Measurements from ENCODE around the gene NPVF. TPM values are rescaled to one million over a fixed set of nuclear protein-coding genes. Genes with fewer than 3 reads are reported as not detected.
A peak's percentile ranks its signal among the peaks of the same experiment; 100 is the strongest.

NPVF gene
- total RNA-seq, 1 donor from 2014 or later = not detected

GRCh38 chr7:25179325-25179724 lies 49.0 kb downstream of the NPVF start:
- no peaks in the 10 kb centered on the region for H3K36me3 ChIP-seq
- peak overlapping the region; percentile 72 for H3K4me3 ChIP-seq
- TF ChIP-seq CTCF (IDR thresholded peaks at IDR 0.05) = no peak
- H3K27me3 ChIP-seq (ENCODE audit: low read depth) = no peaks in the 10 kb centered on the region
- H3K4me1 ChIP-seq = peaks cover 13% of the 10 kb centered on the region
- ATAC-seq (no peak), DNase-seq (no peak)
- intact Hi-C loops (cut with DNase I) = no loop called here
- H3K27ac ChIP-seq = peak overlapping the region; percentile 88
- H3K9me3 ChIP-seq = no peaks in the 10 kb centered on the region

Other genes starting within 250 kb of the NPVF start
- gene OSBPL3, start 248.3 kb downstream of the NPVF start, total RNA-seq = 24.9 TPM
- gene CYCS, start 103.2 kb downstream of the NPVF start, total RNA-seq = 62.3 TPM

All from lower lobe of right lung (tissue), 2 donors.